ENCODE data around the gene ANKRD33.

Gene ANKRD33

GRCh38 chr12:51855586-51856428 is 32.1 kb upstream of the ANKRD33 start:
- no peaks in the 10 kb centered on the region for H3F3A ChIP-seq (ENCODE audit: insufficient read depth, low read length)
- TF ChIP-seq EZH2 (optimal IDR thresholded peaks at IDR 0.05; ENCODE audit: low read depth, low read length) = no peak
- TF ChIP-seq, protein P1, sequence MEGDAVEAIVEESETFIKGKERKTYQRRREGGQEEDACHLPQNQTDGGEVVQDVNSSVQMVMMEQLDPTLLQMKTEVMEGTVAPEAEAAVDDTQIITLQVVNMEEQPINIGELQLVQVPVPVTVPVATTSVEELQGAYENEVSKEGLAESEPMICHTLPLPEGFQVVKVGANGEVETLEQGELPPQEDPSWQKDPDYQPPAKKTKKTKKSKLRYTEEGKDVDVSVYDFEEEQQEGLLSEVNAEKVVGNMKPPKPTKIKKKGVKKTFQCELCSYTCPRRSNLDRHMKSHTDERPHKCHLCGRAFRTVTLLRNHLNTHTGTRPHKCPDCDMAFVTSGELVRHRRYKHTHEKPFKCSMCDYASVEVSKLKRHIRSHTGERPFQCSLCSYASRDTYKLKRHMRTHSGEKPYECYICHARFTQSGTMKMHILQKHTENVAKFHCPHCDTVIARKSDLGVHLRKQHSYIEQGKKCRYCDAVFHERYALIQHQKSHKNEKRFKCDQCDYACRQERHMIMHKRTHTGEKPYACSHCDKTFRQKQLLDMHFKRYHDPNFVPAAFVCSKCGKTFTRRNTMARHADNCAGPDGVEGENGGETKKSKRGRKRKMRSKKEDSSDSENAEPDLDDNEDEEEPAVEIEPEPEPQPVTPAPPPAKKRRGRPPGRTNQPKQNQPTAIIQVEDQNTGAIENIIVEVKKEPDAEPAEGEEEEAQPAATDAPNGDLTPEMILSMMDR (IDR thresholded peaks at IDR 0.05; ENCODE audit: low read length) = no peak
- TF ChIP-seq EZH2phosphoT487 (IDR thresholded peaks at IDR 0.05; ENCODE audit: low read length) = no peak
- H3K4me1 ChIP-seq (ENCODE audit: low read length) = no peaks in the 10 kb centered on the region
- H3K27me3 ChIP-seq (replicated peaks; ENCODE audit: insufficient read depth, low read length) = peaks cover 46% of the 10 kb centered on the region
- H3K79me2 ChIP-seq (ENCODE audit: low read length) = no peaks in the 10 kb centered on the region
- H3K9ac ChIP-seq (ENCODE audit: low read length) = no peak overlapping the region
- H4K20me1 ChIP-seq (ENCODE audit: insufficient read depth, low read length) = no peaks in the 10 kb centered on the region
- no peaks in the 10 kb centered on the region for H3K9me2 ChIP-seq (replicated peaks; ENCODE audit: insufficient read depth, low read length)
- no peak overlapping the region for H3K4me2 ChIP-seq (ENCODE audit: low read depth, low read length)
- no peak overlapping the region for H2AFZ ChIP-seq (ENCODE audit: low read length)
- no peak overlapping the region for H3K4me3 ChIP-seq (ENCODE audit: low read length)
- no peak for DNase-seq
- H3K27ac ChIP-seq (ENCODE audit: low read length) = no peak overlapping the region
- no peaks in the 10 kb centered on the region for H3K36me3 ChIP-seq (replicated peaks; ENCODE audit: insufficient read depth, low read length)
- H3K9me3 ChIP-seq (replicated peaks; ENCODE audit: insufficient read depth, low read length) = no peaks in the 10 kb centered on the region

- Histone ChIP-seq H4K20me1 (ENCODE audit: insufficient read depth, low read length) (no peaks in the 10 kb centered on the region), H3K79me2 (ENCODE audit: low read length) (no peaks in the 10 kb centered on the region), H3K9me3 (replicated peaks; ENCODE audit: insufficient read depth, low read length) (no peaks in the 10 kb centered on the region), H3K27ac (ENCODE audit: low read length) (no peak overlapping the region), H3K27me3 (replicated peaks; ENCODE audit: insufficient read depth, low read length) (peaks cover 78% of the 10 kb centered on the region), H3K4me1 (ENCODE audit: low read length) (no peaks in the 10 kb centered on the region), H3K4me2 (ENCODE audit: low read depth, low read length) (no peak overlapping the region), H3K4me3 (ENCODE audit: low read length) (no peak overlapping the region), H2AFZ (ENCODE audit: low read length) (no peak overlapping the region), H3F3A (ENCODE audit: insufficient read depth, low read length) (no peaks in the 10 kb centered on the region), H3K9me2 (replicated peaks; ENCODE audit: insufficient read depth, low read length) (no peaks in the 10 kb centered on the region), H3K36me3 (replicated peaks; ENCODE audit: insufficient read depth, low read length) (no peaks in the 10 kb centered on the region), H3K9ac (ENCODE audit: low read length) (no peak overlapping the region)
- TF ChIP-seq EZH2phosphoT487 (IDR thresholded peaks at IDR 0.05; ENCODE audit: low read length) = no peak
- TF ChIP-seq, protein P1 (IDR thresholded peaks at IDR 0.05; ENCODE audit: low read length) = no peak
- no peak for TF ChIP-seq EZH2 (optimal IDR thresholded peaks at IDR 0.05; ENCODE audit: low read depth, low read length)
- DNase-seq = no peak
These were observed 26.9 kb upstream of the ANKRD33 start for GRCh38 chr12:51860986-51861385.

- Histone ChIP-seq H3K4me1 (ENCODE audit: low read length) (no peaks in the 10 kb centered on the region), H3K79me2 (ENCODE audit: low read length) (no peaks in the 10 kb centered on the region), H3K9me3 (replicated peaks; ENCODE audit: insufficient read depth, low read length) (no peaks in the 10 kb centered on the region), H3K4me3 (ENCODE audit: low read length) (no peak overlapping the region), H3F3A (ENCODE audit: insufficient read depth, low read length) (no peaks in the 10 kb centered on the region), H3K27ac (ENCODE audit: low read length) (no peak overlapping the region), H2AFZ (ENCODE audit: low read length) (no peak overlapping the region), H3K4me2 (ENCODE audit: low read depth, low read length) (no peak overlapping the region), H3K9me2 (replicated peaks; ENCODE audit: insufficient read depth, low read length) (no peaks in the 10 kb centered on the region), H4K20me1 (ENCODE audit: insufficient read depth, low read length) (no peaks in the 10 kb centered on the region), H3K27me3 (replicated peaks; ENCODE audit: insufficient read depth, low read length) (peaks cover 64% of the 10 kb centered on the region), H3K9ac (ENCODE audit: low read length) (no peak overlapping the region), H3K36me3 (replicated peaks; ENCODE audit: insufficient read depth, low read length) (no peaks in the 10 kb centered on the region)
- TF ChIP-seq EZH2phosphoT487 (IDR thresholded peaks at IDR 0.05; ENCODE audit: low read length) (no peak), EZH2 (optimal IDR thresholded peaks at IDR 0.05; ENCODE audit: low read depth, low read length) (no peak)
- TF ChIP-seq, protein P1 (IDR thresholded peaks at IDR 0.05; ENCODE audit: low read length) = no peak
- no peak for DNase-seq
These were observed 25.0 kb upstream of the ANKRD33 start for GRCh38 chr12:51862947-51863346.
